GM12878 (cell line): Measurements from ENCODE around the gene EPHA4.

Experiments used
- ATF2 ChIP-seq: IDR thresholded peaks from 2 replicates; pipeline ENCODE4 v1.6.1; 2012; ENCODE audit warnings: low read length, inconsistent platforms
- CTCF ChIP-seq, 3 experiments: IDR thresholded peaks in 2 of 3; conservative IDR thresholded peaks in 1 of 3; 2 replicates each; pipeline ENCODE4 v1.5.1; 2011; ENCODE audit warnings: low read depth in 3 of 3, low read length in 3 of 3, mild to moderate bottlenecking in 3 of 3, control low read depth in 2 of 3, moderate library complexity in 2 of 3, inconsistent platforms in 1 of 3, mixed read lengths in 1 of 3; ENCODE audit not compliant: control insufficient read depth in 2 of 3, insufficient read depth in 1 of 3; ENCODE audit errors: extremely low read depth in 1 of 3
- DPF2 ChIP-seq: fragments of 450-650 bp; IDR thresholded peaks from 2 replicates; pipeline ENCODE4 v1.6.1; 2017; ENCODE audit warnings: mild to moderate bottlenecking
- EED ChIP-seq: sonication (generic); IDR thresholded peaks from 2 replicates; pipeline ENCODE4 v1.6.1; 2016; ENCODE audit warnings: antibody characterized with exemption, low read depth
- IRF3 ChIP-seq: fragments of 450-650 bp; IDR thresholded peaks from 2 replicates; pipeline ENCODE4 v1.6.1; 2014; ENCODE audit warnings: mild to moderate bottlenecking
- NFYB ChIP-seq: IDR thresholded peaks from 2 replicates; pipeline ENCODE4 v1.6.1; 2011; ENCODE audit warnings: low read depth, mild to moderate bottlenecking, low read length, improper control_type of control experiment, moderate library complexity; ENCODE audit not compliant: insufficient read depth
- POLR2A ChIP-seq: IDR thresholded peaks from 2 replicates; pipeline ENCODE4 v1.6.1; 2011; ENCODE audit warnings: low read depth, mild to moderate bottlenecking, low read length
- POLR2AphosphoS5 ChIP-seq: IDR thresholded peaks from 2 replicates; pipeline ENCODE4 v1.6.1; 2011; ENCODE audit warnings: mild to moderate bottlenecking, low read length, inconsistent platforms
- RFX5 ChIP-seq: IDR thresholded peaks from 2 replicates; pipeline ENCODE4 v1.6.1; 2011; ENCODE audit warnings: low read depth, low read length, improper control_type of control experiment
- SRF ChIP-seq, 2 experiments: IDR thresholded peaks; 2 replicates each; pipeline ENCODE4 v1.6.1; 2011; ENCODE audit warnings: low read depth in 2 of 2, low read length in 2 of 2, mild to moderate bottlenecking in 1 of 2, moderate library complexity in 1 of 2
- ZNF207 ChIP-seq: fragments of 450-650 bp; IDR thresholded peaks from 2 replicates; pipeline ENCODE4 v1.6.1; 2014; ENCODE audit warnings: antibody characterized with exemption, mild to moderate bottlenecking, borderline replicate concordance

DNA sequence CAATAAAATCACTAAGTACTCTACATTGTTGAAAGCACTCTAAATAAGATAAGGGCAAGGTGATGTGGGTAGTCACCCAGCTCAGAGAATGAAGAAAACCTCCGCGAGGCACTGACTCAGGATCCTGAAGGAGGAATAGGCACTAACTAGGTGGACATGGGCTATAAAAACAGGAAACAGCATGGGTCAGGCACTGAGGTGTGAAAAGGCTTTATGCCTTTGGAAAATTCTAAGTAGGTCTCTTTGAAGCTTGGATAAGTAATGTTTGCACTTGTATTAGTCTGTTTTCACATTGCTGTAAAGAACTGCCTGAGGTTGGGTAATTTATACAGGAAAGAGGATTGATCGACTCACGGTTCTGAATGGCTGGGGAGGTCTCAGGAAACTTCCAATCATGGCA lies 161.6 kb downstream of the EPHA4 start:
- TF ChIP-seq ATF2 (no peak), CTCF (IDR thresholded peaks at IDR 0.05 in 2 of 3, conservative IDR thresholded peaks at IDR 0.05 in 1 of 3; ENCODE audit: control insufficient read depth in 2 of 3, extremely low read depth in 1 of 3, insufficient read depth in 1 of 3, low read depth in 3 of 3, low read length in 3 of 3) (no peak), SRF (IDR thresholded peaks at IDR 0.05; ENCODE audit: low read depth in 2 of 2, low read length in 2 of 2) (no peak), DPF2 (no peak), POLR2A (no peak), ZNF207 (no peak), POLR2AphosphoS5 (no peak), NFYB (no peak), EED (no peak), IRF3 (no peak), RFX5 (no peak)
